Neural cell (in vitro differentiated cells): Measurements from ENCODE around the gene FARP2. TPM values are rescaled to one million over a fixed set of nuclear protein-coding genes. Genes with fewer than 3 reads are reported as not detected.

Source experiments
- H2AFZ ChIP-seq: fragments of 200-600, 300-800 bp; sonication (generic), shearing (Covaris generic); 2 replicates; pipeline ENCODE4 v1.6.0; 2014; ENCODE audit warnings: low read depth, mild to moderate bottlenecking, antibody characterized with exemption, low read length, moderate library complexity
- H3F3A ChIP-seq: fragments of 200-600 bp; shearing (Covaris generic); 2 replicates; pipeline ENCODE4 v1.6.1; 2016; ENCODE audit warnings: mild to moderate bottlenecking, moderate library complexity, mixed read lengths, antibody characterized with exemption, low read length; ENCODE audit not compliant: insufficient read depth, poor library complexity, severe bottlenecking
- H3K27ac ChIP-seq: fragments of 200-600, 300-800 bp; sonication (generic), shearing (Covaris generic); 2 replicates; pipeline ENCODE4 v1.5.1; 2014; ENCODE audit warnings: mild to moderate bottlenecking, low read length, moderate library complexity
- H3K27me3 ChIP-seq: fragments of 300-800, 200-600 bp; sonication (generic), shearing (Covaris generic); 2 replicates; pipeline ENCODE4 v1.6.0; 2014; ENCODE audit warnings: mild to moderate bottlenecking, low read depth, low read length, moderate library complexity; ENCODE audit not compliant: insufficient read depth
- H3K36me3 ChIP-seq: fragments of 300-800, 200-600 bp; sonication (generic), shearing (Covaris generic); 2 replicates; pipeline ENCODE4 v1.5.1; 2014; ENCODE audit warnings: mild to moderate bottlenecking, antibody characterized with exemption, low read length, moderate library complexity; ENCODE audit not compliant: insufficient read depth
- H3K4me2 ChIP-seq: fragments of 300-800, 200-600 bp; sonication (generic), shearing (Covaris generic); 2 replicates; pipeline ENCODE4 v1.6.0; 2014; ENCODE audit warnings: mild to moderate bottlenecking, low read length
- H3K4me3 ChIP-seq: fragments of 300-800, 200-600 bp; sonication (generic), shearing (Covaris generic); 2 replicates; pipeline ENCODE4 v1.5.1; 2014; ENCODE audit warnings: mild to moderate bottlenecking, low read length, moderate library complexity
- H3K79me2 ChIP-seq: fragments of 200-600 bp; shearing (Covaris generic); replicated peaks from 2 replicates; pipeline ENCODE4 v1.6.0; 2014; ENCODE audit warnings: mild to moderate bottlenecking, low read length, moderate library complexity; ENCODE audit not compliant: insufficient read depth
- H3K9ac ChIP-seq: fragments of 300-800, 200-600 bp; sonication (generic), shearing (Covaris generic); 2 replicates; pipeline ENCODE4 v1.6.1; 2016; ENCODE audit warnings: mild to moderate bottlenecking, low read length, mixed read lengths
- H3K9me2 ChIP-seq: fragments of 200-600 bp; shearing (Covaris generic); 2 replicates; pipeline ENCODE4 v1.6.1; 2016; ENCODE audit warnings: mild to moderate bottlenecking, low read length, mixed read lengths; ENCODE audit not compliant: insufficient read depth
- H3K9me3 ChIP-seq: fragments of 200-600, 300-800 bp; sonication (generic), shearing (Covaris generic); 2 replicates; pipeline ENCODE4 v1.6.1; 2016; ENCODE audit warnings: mild to moderate bottlenecking, mixed run types, low read length, moderate library complexity, mixed read lengths
- H4K20me1 ChIP-seq: fragments of 200-600 bp; shearing (Covaris generic); 2 replicates; pipeline ENCODE4 v1.6.1; 2016; ENCODE audit warnings: mild to moderate bottlenecking, mixed run types; ENCODE audit not compliant: insufficient read depth
- EP300 ChIP-seq: fragments of 450-650 bp; conservative IDR thresholded peaks from 2 replicates; pipeline ENCODE4 v1.6.1; 2014; ENCODE audit warnings: antibody characterized with exemption, mild to moderate bottlenecking, moderate library complexity; ENCODE audit not compliant: poor library complexity, severe bottlenecking
- EZH2 ChIP-seq: fragments of 200-600, 300-800 bp; shearing (Covaris generic), sonication (generic); IDR thresholded peaks from 2 replicates; pipeline ENCODE4 v1.6.1; 2014; ENCODE audit warnings: antibody characterized with exemption, low read length, borderline replicate concordance, mild to moderate bottlenecking; ENCODE audit not compliant: insufficient read depth, poor library complexity, severe bottlenecking
- MXI1 ChIP-seq: fragments of 450-650 bp; conservative IDR thresholded peaks from 2 replicates; pipeline ENCODE4 v1.6.1; 2014; ENCODE audit warnings: antibody characterized with exemption, mild to moderate bottlenecking; ENCODE audit not compliant: poor library complexity, severe bottlenecking
- POLR2AphosphoS5 ChIP-seq: IDR thresholded peaks from 2 replicates; pipeline ENCODE4 v1.6.1; 2012
- RAD21 ChIP-seq: fragments of 450-650 bp; conservative IDR thresholded peaks from 2 replicates; pipeline ENCODE4 v1.6.1; 2014; ENCODE audit warnings: antibody characterized with exemption, mild to moderate bottlenecking, moderate library complexity
- SMC3 ChIP-seq: fragments of 450-650 bp; conservative IDR thresholded peaks from 2 replicates; pipeline ENCODE4 v1.6.1; 2014; ENCODE audit warnings: antibody characterized with exemption, mild to moderate bottlenecking, moderate library complexity; ENCODE audit not compliant: poor library complexity
- TAF1 ChIP-seq: IDR thresholded peaks from 2 replicates; pipeline ENCODE4 v1.6.1; 2012; ENCODE audit warnings: low read depth
- polyA plus RNA-seq: library from polyadenylated mRNA; depleted of rRNA; stranded (reverse); fragments of >200 nt; gene quantifications from 2 replicates; pipeline ENCODE4 v1.2.3, GENCODE V29; 2014
- TF ChIP-seq, protein P1 (sequence below): IDR thresholded peaks from 2 replicates; pipeline ENCODE4 v1.6.1; 2012; ENCODE audit warnings: borderline replicate concordance
- TF ChIP-seq, protein P2 (sequence below): fragments of 450-650 bp; IDR thresholded peaks from 2 replicates; pipeline ENCODE4 v1.5.1; 2014; ENCODE audit warnings: antibody characterized with exemption, mild to moderate bottlenecking, moderate library complexity; ENCODE audit not compliant: poor library complexity, severe bottlenecking

FARP2 gene
- polyA plus RNA-seq, 1 donor from 2014 or later = 13.3 TPM

DNA sequence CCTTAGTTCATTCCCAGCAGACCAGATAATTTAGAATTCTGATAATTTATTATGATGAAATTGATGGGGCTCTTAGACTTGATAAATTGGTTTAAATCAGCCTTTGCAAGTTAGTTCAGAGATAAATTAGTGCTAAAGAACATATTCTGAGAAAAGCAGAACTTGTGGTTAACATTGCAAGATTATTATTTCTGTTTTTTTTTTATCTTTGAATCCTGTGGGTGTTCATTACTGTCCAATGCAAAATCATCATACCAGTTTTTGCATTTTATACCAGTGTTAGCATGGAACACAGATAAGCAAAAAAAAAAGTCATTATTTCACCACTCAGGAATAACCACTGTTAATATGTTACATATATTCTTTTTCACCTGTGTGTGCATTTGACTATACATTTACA is 31.3 kb upstream of the FARP2 start:
- Histone ChIP-seq H3K4me3 (no peak overlapping the region), H3F3A (no peaks in the 10 kb centered on the region), H3K9me3 (no peaks in the 10 kb centered on the region), H3K36me3 (no peaks in the 10 kb centered on the region), H3K9me2 (no peaks in the 10 kb centered on the region), H3K79me2 (peaks cover 64% of the 10 kb centered on the region), H3K9ac (no peak overlapping the region), H4K20me1 (no peaks in the 10 kb centered on the region), H3K4me2 (no peak overlapping the region), H3K27ac (no peak overlapping the region), H3K27me3 (no peaks in the 10 kb centered on the region), H2AFZ (no peak overlapping the region)
- TF ChIP-seq POLR2AphosphoS5 = no peak
- TF ChIP-seq, protein P1, sequence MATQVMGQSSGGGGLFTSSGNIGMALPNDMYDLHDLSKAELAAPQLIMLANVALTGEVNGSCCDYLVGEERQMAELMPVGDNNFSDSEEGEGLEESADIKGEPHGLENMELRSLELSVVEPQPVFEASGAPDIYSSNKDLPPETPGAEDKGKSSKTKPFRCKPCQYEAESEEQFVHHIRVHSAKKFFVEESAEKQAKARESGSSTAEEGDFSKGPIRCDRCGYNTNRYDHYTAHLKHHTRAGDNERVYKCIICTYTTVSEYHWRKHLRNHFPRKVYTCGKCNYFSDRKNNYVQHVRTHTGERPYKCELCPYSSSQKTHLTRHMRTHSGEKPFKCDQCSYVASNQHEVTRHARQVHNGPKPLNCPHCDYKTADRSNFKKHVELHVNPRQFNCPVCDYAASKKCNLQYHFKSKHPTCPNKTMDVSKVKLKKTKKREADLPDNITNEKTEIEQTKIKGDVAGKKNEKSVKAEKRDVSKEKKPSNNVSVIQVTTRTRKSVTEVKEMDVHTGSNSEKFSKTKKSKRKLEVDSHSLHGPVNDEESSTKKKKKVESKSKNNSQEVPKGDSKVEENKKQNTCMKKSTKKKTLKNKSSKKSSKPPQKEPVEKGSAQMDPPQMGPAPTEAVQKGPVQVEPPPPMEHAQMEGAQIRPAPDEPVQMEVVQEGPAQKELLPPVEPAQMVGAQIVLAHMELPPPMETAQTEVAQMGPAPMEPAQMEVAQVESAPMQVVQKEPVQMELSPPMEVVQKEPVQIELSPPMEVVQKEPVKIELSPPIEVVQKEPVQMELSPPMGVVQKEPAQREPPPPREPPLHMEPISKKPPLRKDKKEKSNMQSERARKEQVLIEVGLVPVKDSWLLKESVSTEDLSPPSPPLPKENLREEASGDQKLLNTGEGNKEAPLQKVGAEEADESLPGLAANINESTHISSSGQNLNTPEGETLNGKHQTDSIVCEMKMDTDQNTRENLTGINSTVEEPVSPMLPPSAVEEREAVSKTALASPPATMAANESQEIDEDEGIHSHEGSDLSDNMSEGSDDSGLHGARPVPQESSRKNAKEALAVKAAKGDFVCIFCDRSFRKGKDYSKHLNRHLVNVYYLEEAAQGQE = no peak
- TF ChIP-seq EZH2 = no peak
- TF ChIP-seq EP300 = no peak
- TF ChIP-seq, protein P2, sequence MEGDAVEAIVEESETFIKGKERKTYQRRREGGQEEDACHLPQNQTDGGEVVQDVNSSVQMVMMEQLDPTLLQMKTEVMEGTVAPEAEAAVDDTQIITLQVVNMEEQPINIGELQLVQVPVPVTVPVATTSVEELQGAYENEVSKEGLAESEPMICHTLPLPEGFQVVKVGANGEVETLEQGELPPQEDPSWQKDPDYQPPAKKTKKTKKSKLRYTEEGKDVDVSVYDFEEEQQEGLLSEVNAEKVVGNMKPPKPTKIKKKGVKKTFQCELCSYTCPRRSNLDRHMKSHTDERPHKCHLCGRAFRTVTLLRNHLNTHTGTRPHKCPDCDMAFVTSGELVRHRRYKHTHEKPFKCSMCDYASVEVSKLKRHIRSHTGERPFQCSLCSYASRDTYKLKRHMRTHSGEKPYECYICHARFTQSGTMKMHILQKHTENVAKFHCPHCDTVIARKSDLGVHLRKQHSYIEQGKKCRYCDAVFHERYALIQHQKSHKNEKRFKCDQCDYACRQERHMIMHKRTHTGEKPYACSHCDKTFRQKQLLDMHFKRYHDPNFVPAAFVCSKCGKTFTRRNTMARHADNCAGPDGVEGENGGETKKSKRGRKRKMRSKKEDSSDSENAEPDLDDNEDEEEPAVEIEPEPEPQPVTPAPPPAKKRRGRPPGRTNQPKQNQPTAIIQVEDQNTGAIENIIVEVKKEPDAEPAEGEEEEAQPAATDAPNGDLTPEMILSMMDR = no peak
- no peak for TF ChIP-seq MXI1
- TF ChIP-seq TAF1 = no peak
- TF ChIP-seq RAD21 = no peak
- no peak for TF ChIP-seq SMC3

DNA sequence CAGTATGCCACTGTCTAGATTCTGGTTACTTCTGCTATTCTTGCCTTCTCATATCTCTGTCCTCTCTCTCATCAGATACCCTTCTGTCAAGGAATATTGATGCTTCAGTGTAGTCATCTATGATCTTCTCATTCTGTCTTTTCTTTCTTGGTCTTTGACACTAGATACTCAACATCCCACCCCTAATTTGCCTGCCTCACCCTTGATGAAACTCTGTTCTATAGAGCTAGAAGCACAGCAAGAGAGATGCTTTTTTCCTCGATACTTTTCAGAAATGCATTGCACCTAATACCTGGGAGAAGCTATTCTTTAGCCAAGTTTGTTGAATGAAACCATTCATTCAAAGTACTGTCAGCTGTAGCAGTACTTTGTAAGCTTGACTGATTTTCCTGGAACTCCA is 30.8 kb upstream of the FARP2 start:
- no peak overlapping the region for H3K9ac ChIP-seq
- TF ChIP-seq, protein P1 = no peak
- no peak for TF ChIP-seq SMC3
- TF ChIP-seq EZH2 = no peak
- TF ChIP-seq RAD21 = no peak
- TF ChIP-seq TAF1 = no peak
- no peak for TF ChIP-seq EP300
- TF ChIP-seq POLR2AphosphoS5 = no peak
- TF ChIP-seq, protein P2 = no peak
- TF ChIP-seq MXI1 = no peak
- H3K4me2 ChIP-seq = no peak overlapping the region
- no peak overlapping the region for H3K4me3 ChIP-seq
- H3K9me3 ChIP-seq = no peaks in the 10 kb centered on the region
- H3K36me3 ChIP-seq = no peaks in the 10 kb centered on the region
- H3F3A ChIP-seq = no peaks in the 10 kb centered on the region
- H3K9me2 ChIP-seq = no peaks in the 10 kb centered on the region
- H4K20me1 ChIP-seq = no peaks in the 10 kb centered on the region
- H3K27ac ChIP-seq = no peak overlapping the region
- no peak overlapping the region for H2AFZ ChIP-seq
- H3K79me2 ChIP-seq = peaks cover 59% of the 10 kb centered on the region
- no peaks in the 10 kb centered on the region for H3K27me3 ChIP-seq
